Brain microvascular endothelial cell (primary cell): ENCODE results near the gene DOCK2.

Source experiments
- DNase-seq: peaks from one replicate; pipeline ENCODE4 v3.0.0-alpha.2; 2020
- H3K27ac ChIP-seq: fragments of 250-450 bp; sonication (Bioruptor Pico); 2 replicates; pipeline ENCODE4 v1.5.1; 2020; ENCODE audit warnings: mild to moderate bottlenecking, moderate library complexity
- H3K27me3 ChIP-seq: fragments of 250-450 bp; sonication (Bioruptor Pico); replicated peaks from 2 replicates; pipeline ENCODE4 v1.5.1; 2020; ENCODE audit warnings: mild to moderate bottlenecking
- H3K36me3 ChIP-seq: fragments of 250-450 bp; sonication (Bioruptor Pico); replicated peaks from 2 replicates; pipeline ENCODE4 v1.5.1; 2020; ENCODE audit warnings: mild to moderate bottlenecking
- H3K4me3 ChIP-seq: 2 replicates; pipeline ENCODE4 v1.5.1; 2011; ENCODE audit warnings: low read depth, mild to moderate bottlenecking, control low read depth, low read length, moderate library complexity
- CTCF ChIP-seq: IDR thresholded peaks from 2 replicates; pipeline ENCODE4 v1.5.1; 2011; ENCODE audit warnings: low read depth, mild to moderate bottlenecking, moderate library complexity, low read length, control low read depth, inconsistent platforms; ENCODE audit errors: missing control alignments
- in situ Hi-C: cut with HindIII; loops from 2 replicates; pipeline ENCODE4 v1.10.0; 2017; ENCODE audit warnings: low sequenced_read_pairs, low pct_ligation_motif_present

The DOCK2 gene

DNA sequence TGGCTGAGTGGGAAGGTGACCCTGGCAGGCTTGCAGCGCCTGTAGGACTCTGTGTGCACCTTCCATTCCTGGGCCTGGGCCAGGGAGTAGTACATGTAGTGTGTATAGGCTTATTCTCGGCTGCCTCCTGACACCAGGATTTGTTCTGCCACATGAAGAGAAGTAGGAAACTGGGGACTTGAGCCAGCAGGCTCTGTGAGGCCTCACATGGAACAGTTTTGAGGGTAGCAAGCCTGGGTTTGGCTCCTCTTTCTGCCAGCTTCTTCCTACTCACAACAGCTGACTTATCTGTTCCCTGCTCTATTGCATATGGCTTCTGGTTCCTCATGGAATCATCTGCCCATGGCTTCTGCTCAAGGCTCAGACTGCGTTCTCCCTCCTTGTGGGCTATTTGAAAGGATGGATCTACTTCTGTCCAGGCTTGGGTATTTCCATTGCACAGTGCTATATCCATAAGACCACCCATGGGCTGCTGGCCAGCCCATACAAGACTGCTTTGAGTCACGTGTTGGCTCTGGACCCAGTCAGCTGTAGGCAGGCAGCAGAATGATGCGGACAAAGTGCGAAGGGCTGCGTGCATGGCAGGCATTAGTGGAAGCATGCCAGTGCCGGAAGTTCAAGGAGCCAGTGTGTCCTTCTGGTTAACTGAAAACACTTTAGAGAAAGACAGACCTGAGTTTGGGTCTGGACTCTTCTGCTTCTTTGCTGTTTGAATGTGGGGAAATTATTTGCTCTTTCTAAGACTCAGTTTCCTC is 354.2 kb downstream of the DOCK2 start:
- Histone ChIP-seq H3K36me3 (no peaks in the 10 kb centered on the region), H3K27me3 (no peaks in the 10 kb centered on the region), H3K27ac (no peak overlapping the region), H3K4me3 (no peak overlapping the region)
- in situ Hi-C loops = no loop called here
- no peak for DNase-seq
- no peak for TF ChIP-seq CTCF

DNA sequence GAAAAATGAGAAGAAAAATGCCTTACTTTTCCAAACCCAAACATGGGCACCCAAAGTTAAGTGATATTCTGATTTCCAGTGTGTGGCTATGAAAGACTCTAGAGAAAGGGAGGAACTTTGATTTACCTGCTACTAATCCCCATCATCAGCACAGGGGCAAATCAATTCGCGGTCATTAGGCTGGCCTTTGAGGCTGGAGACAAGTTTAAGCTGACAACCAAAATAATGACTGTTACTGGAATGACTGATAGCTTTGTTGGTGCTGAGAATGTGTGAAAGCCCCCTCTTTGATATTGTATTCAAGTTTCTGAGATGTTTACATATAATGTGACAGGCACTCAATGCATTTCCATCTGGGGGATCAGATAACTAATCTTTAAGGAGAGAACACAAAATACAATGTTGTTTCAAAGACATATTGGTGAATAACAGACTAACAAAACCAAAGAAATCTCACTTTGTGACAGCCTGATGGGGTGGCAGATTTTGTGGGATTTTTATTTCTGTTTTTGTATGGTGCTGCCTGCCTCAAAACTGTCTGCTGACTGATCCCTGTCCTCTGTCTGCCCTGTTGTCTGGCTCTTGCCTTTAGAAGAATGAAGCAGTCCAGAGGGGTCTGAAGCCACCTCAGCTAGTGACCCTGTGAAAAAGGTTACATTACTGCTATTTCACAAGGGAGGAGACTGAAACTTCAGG is 355.9 kb downstream of the DOCK2 start:
- in situ Hi-C loops = no loop called here
- Histone ChIP-seq H3K4me3 (no peak overlapping the region), H3K36me3 (no peaks in the 10 kb centered on the region), H3K27me3 (no peaks in the 10 kb centered on the region), H3K27ac (no peak overlapping the region)
- no peak for TF ChIP-seq CTCF
- no peak for DNase-seq

DNA sequence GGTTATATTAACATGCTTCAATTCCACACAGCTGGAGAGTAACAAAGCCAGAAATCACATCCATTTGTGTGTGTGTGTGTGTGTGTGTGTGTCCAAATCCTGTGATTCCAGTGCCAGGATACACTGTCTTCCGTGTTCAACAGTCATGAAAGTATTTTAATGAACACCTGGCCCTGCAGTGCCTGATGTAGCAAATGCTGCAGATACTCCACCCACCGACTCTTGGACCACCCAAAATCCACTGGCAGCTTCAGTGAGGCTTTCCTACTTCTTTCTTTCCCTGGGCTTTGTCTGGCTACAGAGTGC is 356.4 kb downstream of the DOCK2 start:
- no peaks in the 10 kb centered on the region for H3K27me3 ChIP-seq
- no peaks in the 10 kb centered on the region for H3K36me3 ChIP-seq
- DNase-seq = no peak
- no peak overlapping the region for H3K27ac ChIP-seq
- H3K4me3 ChIP-seq = no peak overlapping the region
- TF ChIP-seq CTCF = no peak
- in situ Hi-C loops = no loop called here

DNA sequence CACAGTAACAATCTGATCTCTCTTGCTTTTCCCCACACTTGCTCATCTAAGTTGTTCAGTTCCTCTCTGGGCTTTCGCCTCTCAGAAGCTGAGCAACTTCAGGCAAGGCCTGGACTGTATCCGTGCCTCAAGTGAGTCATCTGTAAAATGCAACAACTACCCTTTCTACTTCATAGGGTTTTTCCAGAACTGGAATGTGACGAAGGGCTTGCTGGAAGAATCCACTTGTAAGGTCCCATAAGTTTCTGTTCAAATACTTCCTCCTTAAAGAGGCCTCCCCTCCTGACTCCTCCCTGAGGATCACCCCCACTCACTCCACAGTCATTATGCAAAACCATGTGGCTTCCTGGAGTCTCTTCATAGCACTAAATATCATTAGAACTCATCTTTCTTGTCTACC is 360.7 kb downstream of the DOCK2 start:
- in situ Hi-C loops = no loop called here
- no peak for TF ChIP-seq CTCF
- no peak for DNase-seq
- Histone ChIP-seq H3K36me3 (no peaks in the 10 kb centered on the region), H3K27ac (no peak overlapping the region), H3K4me3 (no peak overlapping the region), H3K27me3 (no peaks in the 10 kb centered on the region)

GRCh38 chr5:169999621-170000020 is 362.5 kb downstream of the DOCK2 start:
- TF ChIP-seq CTCF = no peak
- no peaks in the 10 kb centered on the region for H3K36me3 ChIP-seq
- no peaks in the 10 kb centered on the region for H3K27me3 ChIP-seq

DNA sequence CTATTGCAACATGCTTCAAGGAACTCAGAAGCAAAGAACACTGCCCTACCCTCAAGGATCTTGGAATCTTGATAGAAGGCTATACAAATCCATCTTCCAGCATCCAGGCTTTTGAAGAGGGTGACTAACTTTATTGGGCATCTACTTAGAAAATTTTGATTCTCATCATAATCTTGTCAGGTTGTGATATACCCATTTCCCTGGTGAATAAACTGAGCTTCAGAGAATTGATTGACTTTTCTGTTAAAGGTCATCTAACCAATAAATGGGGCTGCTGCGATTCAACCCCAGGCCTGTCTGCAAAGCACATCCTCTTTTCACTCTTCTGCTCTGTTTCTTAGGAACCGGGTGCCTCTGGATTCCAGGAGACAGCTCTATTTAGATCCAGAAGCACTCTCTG is 363.1 kb downstream of the DOCK2 start:
- Histone ChIP-seq H3K36me3 (no peaks in the 10 kb centered on the region), H3K27me3 (no peaks in the 10 kb centered on the region), H3K4me3 (no peak overlapping the region), H3K27ac (no peak overlapping the region)
- in situ Hi-C loops = no loop called here
- no peak for TF ChIP-seq CTCF
- DNase-seq = no peak

More at GRCh38 chr5:169999621-170000020, 362.5 kb downstream of the DOCK2 start:
- in situ Hi-C loops = no loop called here
- no peak for DNase-seq
- Histone ChIP-seq H3K27ac (no peak overlapping the region), H3K4me3 (no peak overlapping the region)
